T-helper 1 cell treated with Interleukin-12 subunit alpha and Interleukin-12 subunit beta and Interleukin-4 antibody, amounts not matched to agents 30 ng/mL and 1 ng/mL, for 36 hours (primary cell): Measurements from ENCODE around the gene OR6N2. TPM values are rescaled to one million over a fixed set of nuclear protein-coding genes. Genes with fewer than 3 reads are reported as not detected.

ENCODE experiments used
- intact Hi-C: fragments of 100-400 bp; cut with micrococcal nuclease; formaldehyde crosslinking; loops from one replicate; pipeline ENCODE4 v1.15.1; 2024
- total RNA-seq: library from RNA; stranded (reverse); gene quantifications from 2 replicates; pipeline ENCODE4 v1.2.3, GENCODE V29; 2022

The OR6N2 gene
- total RNA-seq, 1 donor from 2014 or later: not detected

- intact Hi-C loops: no loop called here
Observed at GRCh38 chr1:158754420-158754819, 26.6 kb downstream of the OR6N2 start, which contains the start of gene OR6K6. TSS of gene OR6K6 (plus strand) at chr1:158754720. CDS start at chr1:158754888, 168 bp downstream.

GRCh38 chr1:158752155-158752712 is 28.8 kb downstream of the OR6N2 start:
- intact Hi-C loops: no loop called here

- intact Hi-C loops: no loop called here
Observed at GRCh38 chr1:158735848-158736247, 45.2 kb downstream of the OR6N2 start.

DNA sequence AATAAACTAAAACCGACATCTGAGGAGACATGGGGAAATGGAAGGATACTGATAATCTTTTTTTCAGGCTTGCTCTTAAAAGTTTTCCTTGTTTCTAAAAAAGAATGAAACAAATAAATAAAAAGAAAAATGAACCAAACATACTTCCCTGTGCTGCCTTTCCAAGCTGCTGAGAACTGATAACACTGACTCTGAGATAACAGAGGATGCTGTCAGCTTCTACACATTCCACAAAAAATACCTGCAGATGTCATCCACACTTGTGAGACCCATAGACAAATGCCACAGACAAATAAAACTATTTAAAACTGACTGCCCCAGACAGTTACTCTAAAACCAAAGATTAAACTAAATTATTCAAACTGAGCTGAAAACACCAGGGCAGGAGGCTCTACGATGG is 48.5 kb downstream of the OR6N2 start:
- intact Hi-C loops: no loop called here

DNA sequence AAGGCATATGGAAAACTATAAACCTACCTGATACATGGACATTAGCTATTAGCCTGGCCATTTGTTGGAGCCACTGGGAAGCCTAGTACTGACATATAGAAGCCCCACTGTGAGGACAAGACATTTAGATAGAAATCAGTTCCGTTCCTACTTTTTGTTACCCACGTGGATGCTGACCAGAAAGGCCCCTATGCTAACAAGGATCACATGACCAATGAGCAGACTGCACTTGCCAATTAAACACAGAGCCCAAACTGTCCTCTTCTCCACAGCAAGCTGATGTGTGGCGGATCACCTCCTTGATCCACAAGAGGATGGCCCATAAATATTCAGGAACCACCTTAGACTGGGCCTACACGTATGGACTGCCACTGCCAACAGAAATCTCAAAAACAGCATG is 49.3 kb downstream of the OR6N2 start:
- intact Hi-C loops: no loop called here

GRCh38 chr1:158730453-158730852 is 50.6 kb downstream of the OR6N2 start:
- intact Hi-C loops: no loop called here

DNA sequence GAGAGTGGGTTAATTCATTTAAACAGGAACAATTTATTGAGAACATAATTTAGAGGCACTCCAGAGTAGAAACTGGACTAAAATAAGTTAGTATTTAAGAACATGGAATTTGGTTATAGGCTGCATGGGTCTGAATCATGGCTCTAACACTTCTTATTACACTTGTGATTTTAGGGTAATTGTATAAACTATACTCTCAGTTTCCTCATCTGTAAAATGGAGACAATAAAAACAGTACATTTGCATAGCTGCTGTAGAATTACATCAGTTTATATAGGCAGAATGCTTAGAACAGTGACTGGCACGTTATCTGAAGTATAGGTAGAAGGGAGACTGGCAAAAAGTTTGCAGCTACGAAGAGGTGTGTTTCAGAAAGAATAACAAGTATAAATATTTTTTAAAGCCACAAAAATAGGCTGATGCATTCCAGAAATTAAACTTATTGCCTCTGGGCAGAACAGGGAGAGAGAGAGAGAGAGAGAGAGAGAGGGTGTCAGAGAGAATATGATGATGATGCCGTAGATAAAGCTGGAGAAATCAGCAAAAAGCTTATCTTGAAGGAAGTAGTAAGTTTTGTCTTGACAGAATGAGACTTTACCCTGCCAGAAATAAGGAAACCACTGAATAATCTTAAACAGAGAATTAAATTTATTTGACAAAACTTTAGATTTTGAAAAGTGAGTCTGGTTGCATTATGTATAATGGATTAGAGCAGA is 52.3 kb downstream of the OR6N2 start:
- intact Hi-C loops: no loop called here

GRCh38 chr1:158724442-158724841 is 56.6 kb downstream of the OR6N2 start:
- intact Hi-C loops: no loop called here

Other genes starting within 250 kb of the OR6N2 start
- gene OR6Y1, start 226.8 kb downstream of the OR6N2 start, total RNA-seq: not detected in 2 replicates
- gene OR6P1, start 210.6 kb downstream of the OR6N2 start, total RNA-seq: not detected in 2 replicates
- gene OR10X1, start 201.3 kb downstream of the OR6N2 start, total RNA-seq: not detected in 2 replicates
- not detected in 2 replicates for gene OR10Z1, start 175.9 kb downstream of the OR6N2 start, total RNA-seq
- gene SPTA1, start 94.5 kb downstream of the OR6N2 start, total RNA-seq: not detected in 2 replicates
- not detected in 2 replicates for gene OR6K2, start 80.6 kb downstream of the OR6N2 start, total RNA-seq
- not detected in 2 replicates for gene OR6K3, start 60.5 kb downstream of the OR6N2 start, total RNA-seq
- not detected in 2 replicates for gene OR6K6, start 26.5 kb downstream of the OR6N2 start, total RNA-seq
- gene OR6N1, start 9.0 kb downstream of the OR6N2 start, total RNA-seq: not detected in 2 replicates
- not detected in 2 replicates for gene MNDA, start 50.1 kb upstream of the OR6N2 start, total RNA-seq
- 35.3 and 36.2 TPM in 2 replicates for gene PYHIN1, start 150.3 kb upstream of the OR6N2 start, total RNA-seq
- gene IFI16, start 228.7 kb upstream of the OR6N2 start, total RNA-seq: 301 and 307 TPM in 2 replicates